ENCODE measurements around the gene DHX38.

DHX38 gene

DNA sequence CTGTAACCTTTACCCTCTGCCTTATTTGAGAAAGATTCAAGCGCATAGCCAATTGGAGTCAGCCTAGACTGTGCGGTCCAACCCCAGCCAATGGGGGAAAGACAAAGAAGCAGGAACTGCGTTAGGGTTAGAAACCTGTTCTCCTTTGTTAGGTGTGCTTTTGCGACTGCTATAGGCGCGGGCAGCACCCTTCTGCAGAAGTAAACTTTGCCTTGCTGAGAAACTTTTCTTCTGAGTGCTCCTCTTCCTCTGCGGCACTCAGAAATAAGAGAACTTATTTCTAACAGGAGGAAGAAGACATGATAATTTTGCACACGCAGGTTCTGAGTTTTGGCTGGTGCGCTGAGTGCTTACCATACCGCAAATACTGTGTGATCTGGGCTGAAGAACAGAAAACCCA, 9.2 kb upstream of the DHX38 start:
- DNase-seq (ENCODE audit: low read depth): no peak

- DNase-seq (ENCODE audit: low read depth): no peak
Observed at GRCh38 chr16:72085002-72085401, 8.6 kb upstream of the DHX38 start.

DNA sequence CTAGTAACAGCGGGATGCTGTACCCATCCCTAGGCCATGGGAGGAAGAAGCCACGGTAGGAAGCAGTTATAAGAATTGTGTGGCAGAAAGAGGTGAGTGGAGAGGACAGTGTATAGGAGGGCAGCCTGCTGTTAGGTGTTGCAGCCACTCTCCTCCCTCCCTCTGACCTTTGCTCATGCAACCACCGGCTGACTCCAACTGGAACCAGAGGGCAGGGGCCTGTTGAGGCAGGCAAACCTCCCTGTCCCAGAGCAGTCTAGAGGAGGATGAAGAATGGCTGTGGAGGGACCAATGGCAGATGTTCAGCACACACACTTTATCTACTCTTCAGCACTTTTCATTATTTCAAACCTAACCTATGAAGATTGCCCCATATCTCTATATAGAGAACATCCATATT, 2.4 kb upstream of the DHX38 start:
- DNase-seq (ENCODE audit: low read depth): no peak

GRCh38 chr16:72092832-72093447, 707 bp upstream of the DHX38 start:
- no peak for DNase-seq (ENCODE audit: low read depth)

DNA sequence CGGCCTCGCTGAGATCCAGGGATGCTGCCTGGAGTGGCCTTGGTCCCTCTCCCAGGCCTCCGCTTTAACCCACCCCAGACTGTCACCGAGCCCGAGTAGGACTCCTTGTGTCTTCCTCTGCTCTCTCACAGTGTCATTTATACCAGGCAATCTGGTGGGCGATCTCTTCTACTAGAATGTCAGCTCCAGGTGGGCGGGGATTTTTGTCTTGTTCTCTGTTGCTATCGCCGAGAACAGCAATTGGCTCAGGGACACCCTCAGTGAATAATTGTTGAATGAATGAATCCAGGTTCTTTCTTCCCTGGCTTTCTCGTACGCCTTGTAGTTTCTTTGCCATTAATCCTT, 591 bp downstream of the DHX38 start:
- no peak for DNase-seq (ENCODE audit: low read depth)

DNA sequence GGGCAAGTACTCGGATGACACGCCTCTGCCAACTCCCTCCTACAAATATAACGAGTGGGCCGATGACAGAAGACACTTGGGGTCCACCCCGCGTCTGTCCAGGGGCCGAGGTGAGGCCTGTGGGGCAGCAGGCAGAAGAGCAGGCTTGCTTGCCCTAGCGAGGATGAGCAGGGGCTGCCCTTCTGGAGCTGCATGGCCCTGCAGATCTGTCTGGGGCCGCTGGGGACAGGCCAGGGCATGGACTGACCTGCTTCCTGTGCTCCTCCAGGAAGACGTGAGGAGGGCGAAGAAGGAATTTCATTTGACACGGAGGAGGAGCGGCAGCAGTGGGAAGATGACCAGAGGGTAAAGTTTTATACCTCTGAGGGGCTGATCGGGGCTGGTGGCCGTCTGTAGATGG, 5.3 kb downstream of the DHX38 start:
- no peak for DNase-seq (ENCODE audit: low read depth)

DNA sequence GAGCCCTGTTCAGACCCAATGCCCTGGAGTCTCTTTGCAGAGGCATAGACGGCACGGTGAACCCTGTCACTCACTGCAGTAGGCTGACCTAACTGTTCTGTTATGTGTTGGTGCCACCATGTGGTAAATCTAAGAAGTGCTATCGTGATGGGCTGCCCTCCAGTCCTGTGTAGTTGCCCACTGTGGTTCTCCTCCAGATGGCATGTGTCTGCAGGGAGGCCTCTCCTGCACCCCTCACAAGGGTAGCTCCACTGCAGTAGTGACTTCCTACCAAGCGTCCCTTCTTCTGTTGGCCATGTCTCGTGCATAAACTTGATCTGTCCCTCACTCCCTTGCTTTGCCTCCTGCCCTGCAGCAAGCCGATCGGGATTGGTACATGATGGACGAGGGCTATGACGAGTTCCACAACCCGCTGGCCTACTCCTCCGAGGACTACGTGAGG, 5.8 kb downstream of the DHX38 start:
- DNase-seq (ENCODE audit: low read depth): no peak

DNA sequence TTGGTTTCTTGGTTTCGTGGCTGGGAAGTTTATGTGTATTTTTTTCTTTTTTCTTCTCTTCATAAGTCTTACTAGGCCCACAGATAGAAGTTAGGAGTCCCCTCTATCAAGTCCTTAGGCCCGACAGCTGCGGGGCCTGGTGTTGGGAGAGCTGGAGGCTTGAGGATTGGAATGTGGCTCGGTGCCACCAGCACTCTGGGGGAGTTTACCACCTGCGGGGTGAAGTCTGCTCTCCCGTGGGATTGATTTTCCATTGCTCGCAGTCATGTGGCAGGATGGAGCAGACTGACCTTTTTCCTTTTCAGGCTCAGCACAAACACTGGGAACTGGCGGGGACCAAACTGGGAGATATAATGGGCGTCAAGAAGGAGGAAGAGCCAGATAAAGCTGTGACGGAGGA, 7.5 kb downstream of the DHX38 start:
- DNase-seq (ENCODE audit: low read depth): no peak

- no peak for DNase-seq (ENCODE audit: low read depth)
Observed at GRCh38 chr16:72104905-72105304, 11.3 kb downstream of the DHX38 start.

DNA sequence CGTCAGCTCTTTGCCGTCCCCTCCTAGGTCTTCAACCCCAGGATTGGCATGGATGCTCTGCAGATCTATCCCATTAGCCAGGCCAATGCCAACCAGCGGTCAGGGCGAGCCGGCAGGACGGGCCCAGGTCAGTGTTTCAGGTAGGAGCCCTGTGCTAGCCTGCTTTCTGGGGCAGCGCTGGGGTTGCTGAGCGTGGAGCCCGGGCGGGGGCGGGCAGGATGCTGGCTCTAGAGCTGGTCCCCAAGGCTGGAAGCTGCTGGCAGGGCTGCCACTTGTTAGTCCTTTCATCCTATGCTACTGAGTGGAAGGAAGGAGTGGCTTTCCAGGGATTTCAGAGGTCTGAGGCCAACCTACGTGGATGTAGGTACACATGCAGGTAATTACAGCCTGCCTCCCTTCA, 12.3 kb downstream of the DHX38 start:
- DNase-seq (ENCODE audit: low read depth): no peak

- DNase-seq (ENCODE audit: low read depth): no peak
Observed at GRCh38 chr16:72107371-72107770, 13.7 kb downstream of the DHX38 start.

DNA sequence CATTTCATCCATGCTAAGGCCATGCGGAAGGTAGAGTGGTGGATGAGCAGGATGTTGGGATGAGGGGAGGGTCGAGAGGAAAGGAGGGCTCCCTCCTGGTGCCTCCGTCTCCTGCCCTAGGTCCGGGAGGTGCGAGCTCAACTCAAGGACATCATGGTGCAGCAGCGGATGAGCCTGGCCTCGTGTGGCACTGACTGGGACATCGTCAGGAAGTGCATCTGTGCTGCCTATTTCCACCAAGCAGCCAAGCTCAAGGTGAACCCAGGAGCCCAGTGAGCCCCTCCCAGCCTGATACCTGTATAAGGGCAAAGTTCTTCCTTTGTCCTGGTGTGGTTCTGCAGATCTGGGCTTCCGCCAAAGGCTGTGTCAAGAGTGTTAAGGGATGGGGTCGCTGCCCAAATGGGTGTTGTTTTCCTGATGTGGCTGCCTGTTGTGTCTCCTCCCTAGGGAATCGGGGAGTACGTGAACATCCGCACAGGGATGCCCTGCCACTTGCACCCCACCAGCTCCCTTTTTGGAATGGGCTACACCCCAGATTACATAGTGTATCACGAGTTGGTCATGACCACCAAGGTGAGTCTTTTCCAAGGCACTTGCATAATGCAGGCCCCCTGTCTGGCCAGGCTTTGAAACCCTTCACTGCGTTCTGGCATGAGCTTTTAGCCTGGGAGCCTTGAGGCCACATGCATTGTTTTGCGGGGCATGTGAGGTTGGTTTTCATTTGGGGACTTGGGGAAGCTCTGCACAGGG, 14.9 kb downstream of the DHX38 start:
- DNase-seq (ENCODE audit: low read depth): no peak

- no peak for DNase-seq (ENCODE audit: low read depth)
Observed at GRCh38 chr16:72109300-72109699, 15.7 kb downstream of the DHX38 start.

GRCh38 chr16:72109966-72110530, 16.4 kb downstream of the DHX38 start:
- DNase-seq (ENCODE audit: low read depth): no peak

DNA sequence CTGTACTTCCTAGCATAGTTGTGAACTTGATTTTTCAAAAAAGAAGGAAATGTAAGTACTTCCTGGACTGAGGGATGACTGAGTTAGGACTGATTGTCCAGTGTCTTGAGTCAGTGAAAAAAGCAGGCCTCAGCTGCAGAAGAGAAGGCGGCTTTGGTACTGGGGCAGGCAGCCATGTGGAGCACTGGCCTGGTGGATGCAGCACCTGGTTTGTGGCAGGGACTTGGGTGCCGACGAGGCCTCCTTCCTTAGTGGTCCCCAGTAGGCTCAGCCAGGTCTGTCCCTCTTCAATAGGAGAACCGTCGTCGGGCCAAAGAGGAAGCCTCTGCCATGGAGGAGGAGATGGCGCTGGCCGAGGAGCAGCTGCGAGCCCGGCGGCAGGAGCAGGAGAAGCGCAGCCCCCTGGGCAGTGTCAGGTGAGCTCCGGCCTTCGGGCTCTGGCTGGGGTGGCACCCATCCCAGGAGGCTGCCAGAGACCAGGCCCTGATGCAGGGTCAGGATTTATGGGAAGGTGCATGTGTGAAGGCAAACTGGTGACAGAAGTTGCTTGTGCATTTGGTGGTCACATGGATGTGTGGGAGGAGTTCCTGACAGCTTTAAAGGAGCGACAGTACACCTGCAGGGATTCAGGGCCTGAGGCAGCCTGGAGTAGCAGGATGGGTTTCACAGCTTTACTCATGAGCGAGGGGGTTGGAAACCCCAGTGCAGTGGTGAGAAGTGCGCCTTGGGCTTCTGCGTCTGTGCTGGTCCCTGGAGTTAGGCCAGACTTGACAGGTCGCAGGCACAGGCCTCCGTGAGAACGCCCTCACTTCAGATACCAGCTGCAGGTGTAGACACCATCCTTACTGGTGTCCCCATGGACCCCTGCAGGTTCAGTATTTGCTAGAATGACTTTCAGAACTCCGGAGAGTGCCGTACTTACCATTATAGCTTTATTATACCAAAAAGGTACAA, 17.3 kb downstream of the DHX38 start:
- no peak for DNase-seq (ENCODE audit: low read depth)

- no peak for DNase-seq (ENCODE audit: low read depth)
Observed at GRCh38 chr16:72111657-72112451, 18.2 kb downstream of the DHX38 start.

DNA sequence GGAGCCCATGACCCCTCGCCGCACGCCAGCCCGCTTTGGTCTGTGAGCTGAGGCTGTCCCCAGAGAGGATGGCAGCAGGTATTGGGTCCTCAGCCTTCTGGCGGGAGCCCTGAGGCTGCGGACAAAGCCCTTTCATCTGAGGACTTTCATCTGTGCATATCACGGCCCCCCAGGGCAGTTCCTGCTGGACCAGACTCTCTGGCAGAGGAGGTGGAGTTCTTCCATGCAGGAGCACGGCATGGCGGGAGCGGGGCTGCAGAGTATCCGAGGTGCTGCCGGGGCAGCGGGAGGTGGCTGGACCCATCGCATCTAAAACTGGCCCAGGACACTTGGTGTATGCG, 18.8 kb downstream of the DHX38 start:
- no peak for DNase-seq (ENCODE audit: low read depth)

- no peak for DNase-seq (ENCODE audit: low read depth)
Observed at GRCh38 chr16:72112906-72113615, 19.4 kb downstream of the DHX38 start.

DNA sequence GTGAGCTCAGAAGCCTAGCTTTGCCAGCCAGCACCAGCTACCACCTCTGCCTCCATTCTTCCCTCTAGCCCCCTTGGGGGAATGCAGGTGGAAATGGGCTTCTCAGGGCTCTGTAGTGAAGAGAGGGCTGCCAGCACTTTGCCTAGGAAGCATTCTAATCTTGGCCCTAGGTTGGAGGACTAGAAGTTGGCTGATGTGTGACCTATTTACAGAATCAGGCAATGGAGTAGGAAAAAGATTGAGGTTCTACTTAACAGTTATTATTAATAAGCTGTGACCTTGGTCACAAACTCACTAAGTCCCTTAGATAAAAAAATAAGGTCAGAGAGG, 19.9 kb downstream of the DHX38 start:
- no peak for DNase-seq (ENCODE audit: low read depth)

DNA sequence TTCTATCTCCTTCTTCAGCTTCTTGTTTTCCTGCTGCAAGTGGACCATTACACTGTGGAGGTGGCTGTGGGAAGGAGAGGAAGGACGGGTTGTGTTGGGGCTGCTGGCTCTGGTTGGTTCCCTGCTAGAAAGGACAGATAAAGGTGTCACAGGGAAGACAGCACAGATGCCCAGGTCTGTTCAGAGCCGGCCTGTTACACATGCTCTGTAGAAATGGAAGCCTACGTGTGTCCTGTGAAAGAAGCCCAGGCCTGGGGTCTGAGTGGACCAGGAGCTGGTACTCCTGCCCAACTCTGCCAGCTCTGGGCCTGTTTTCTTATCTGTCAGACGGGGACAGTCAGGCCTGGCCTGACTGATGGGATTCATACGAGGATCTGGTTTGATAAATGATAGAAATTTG, 26.4 kb downstream of the DHX38 start:
- DNase-seq (ENCODE audit: low read depth): no peak

GRCh38 chr16:72122308-72122707, 28.7 kb downstream of the DHX38 start:
- DNase-seq (ENCODE audit: low read depth): no peak
